ENCODE measurements around the gene SMOC2. TPM values are rescaled to one million over a fixed set of nuclear protein-coding genes. Genes with fewer than 3 reads are reported as not detected.

The SMOC2 gene
- total RNA-seq, 1 experiment from 2014 or later: 0.42 TPM

DNA sequence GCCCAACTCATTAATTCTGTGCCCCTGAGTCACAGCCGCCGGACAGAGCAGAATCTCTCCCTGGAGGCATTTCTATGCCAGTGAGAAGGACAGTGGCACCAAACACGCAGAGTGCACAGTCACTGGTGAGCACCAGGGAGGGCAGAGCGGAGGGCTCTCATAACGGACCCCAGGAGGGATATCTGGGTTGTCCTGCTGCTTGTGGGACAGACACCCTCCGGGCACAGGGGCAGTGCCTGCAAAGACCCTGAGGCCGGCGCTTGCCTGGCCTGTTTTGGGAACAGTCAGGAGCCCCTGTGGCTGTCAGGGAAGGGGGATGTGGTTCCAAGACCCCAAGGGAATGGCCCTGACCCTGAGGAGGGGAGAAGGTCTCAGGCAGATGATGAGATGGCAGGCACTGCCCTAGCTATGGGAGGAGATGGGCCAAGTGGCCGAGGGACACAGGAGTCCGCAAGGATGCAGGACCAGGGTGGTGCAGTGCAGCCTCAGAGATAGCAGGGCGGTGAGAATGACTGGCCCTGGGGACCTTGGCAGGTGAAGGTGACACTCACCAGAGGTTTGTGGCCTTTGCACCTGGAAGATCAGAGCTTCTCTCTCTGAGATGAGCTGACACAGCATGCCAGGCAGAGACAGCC is 270.8 kb downstream of the SMOC2 start:
- no TSS peak for BruUV-seq (replicated peaks)
- RAD21 ChIA-PET (ENCODE audit: low non-redundant PET in 1 of 2, low total read pairs in 2 of 2, uncharacterized antibody in 2 of 2, unreplicated experiment in 2 of 2): no interaction called here
- DNase-seq (ENCODE audit: low read depth, low spot score) (no peak), ATAC-seq (no peak)
- CTCF ChIA-PET: no interaction called here
- H3K27me3 ChIP-seq (ENCODE audit: insufficient read depth, low read length): no peaks in the 10 kb centered on the region
- H4K20me1 ChIP-seq (ENCODE audit: insufficient read depth): no peaks in the 10 kb centered on the region
- no peak overlapping the region for H3K4me3 ChIP-seq (replicated peaks in 1 of 2; ENCODE audit: low read depth in 1 of 2, low read length in 2 of 2)
- no peak overlapping the region for H3K27ac ChIP-seq (ENCODE audit: low read depth, low read length)
- no peak overlapping the region for H3K4me2 ChIP-seq (ENCODE audit: low read length)
- H3K4me1 ChIP-seq (ENCODE audit: control insufficient read depth in 1 of 2, insufficient read depth in 2 of 2, low read length in 2 of 2): peaks cover 0 to 6% of the 10 kb centered on the region in 2 experiments; a peak in 1 of 4 replicates
- no peak overlapping the region for H3K9ac ChIP-seq (ENCODE audit: low read length)
- intact Hi-C loops (cut with micrococcal nuclease): loop anchor here (5.0 kb wide), 1 partner anchor 94 kb away; no protein-coding TSS in a partner anchor
- TF ChIP-seq, protein P1, sequence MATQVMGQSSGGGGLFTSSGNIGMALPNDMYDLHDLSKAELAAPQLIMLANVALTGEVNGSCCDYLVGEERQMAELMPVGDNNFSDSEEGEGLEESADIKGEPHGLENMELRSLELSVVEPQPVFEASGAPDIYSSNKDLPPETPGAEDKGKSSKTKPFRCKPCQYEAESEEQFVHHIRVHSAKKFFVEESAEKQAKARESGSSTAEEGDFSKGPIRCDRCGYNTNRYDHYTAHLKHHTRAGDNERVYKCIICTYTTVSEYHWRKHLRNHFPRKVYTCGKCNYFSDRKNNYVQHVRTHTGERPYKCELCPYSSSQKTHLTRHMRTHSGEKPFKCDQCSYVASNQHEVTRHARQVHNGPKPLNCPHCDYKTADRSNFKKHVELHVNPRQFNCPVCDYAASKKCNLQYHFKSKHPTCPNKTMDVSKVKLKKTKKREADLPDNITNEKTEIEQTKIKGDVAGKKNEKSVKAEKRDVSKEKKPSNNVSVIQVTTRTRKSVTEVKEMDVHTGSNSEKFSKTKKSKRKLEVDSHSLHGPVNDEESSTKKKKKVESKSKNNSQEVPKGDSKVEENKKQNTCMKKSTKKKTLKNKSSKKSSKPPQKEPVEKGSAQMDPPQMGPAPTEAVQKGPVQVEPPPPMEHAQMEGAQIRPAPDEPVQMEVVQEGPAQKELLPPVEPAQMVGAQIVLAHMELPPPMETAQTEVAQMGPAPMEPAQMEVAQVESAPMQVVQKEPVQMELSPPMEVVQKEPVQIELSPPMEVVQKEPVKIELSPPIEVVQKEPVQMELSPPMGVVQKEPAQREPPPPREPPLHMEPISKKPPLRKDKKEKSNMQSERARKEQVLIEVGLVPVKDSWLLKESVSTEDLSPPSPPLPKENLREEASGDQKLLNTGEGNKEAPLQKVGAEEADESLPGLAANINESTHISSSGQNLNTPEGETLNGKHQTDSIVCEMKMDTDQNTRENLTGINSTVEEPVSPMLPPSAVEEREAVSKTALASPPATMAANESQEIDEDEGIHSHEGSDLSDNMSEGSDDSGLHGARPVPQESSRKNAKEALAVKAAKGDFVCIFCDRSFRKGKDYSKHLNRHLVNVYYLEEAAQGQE (IDR thresholded peaks at IDR 0.05; ENCODE audit: low read depth): no peak
- TF ChIP-seq EGR1 (IDR thresholded peaks at IDR 0.05; ENCODE audit: low read depth): no peak
- H3K9me3 ChIP-seq (ENCODE audit: control insufficient read depth in 1 of 2, insufficient read depth in 1 of 2, low read depth in 1 of 2, low read length in 2 of 2): no peaks in the 10 kb centered on the region
- no peaks in the 10 kb centered on the region for H3K9me2 ChIP-seq (ENCODE audit: insufficient read depth)
- POLR2A ChIA-PET: no interaction called here
- no peaks in the 10 kb centered on the region for H3K79me2 ChIP-seq (ENCODE audit: insufficient read depth, low read length)
- no peaks in the 10 kb centered on the region for H3K36me3 ChIP-seq (ENCODE audit: control insufficient read depth in 1 of 2, insufficient read depth in 2 of 2, low read length in 2 of 2)
- H2AFZ ChIP-seq (ENCODE audit: low read depth, low read length, poor library complexity, severe bottlenecking): no peak overlapping the region

- Histone ChIP-seq H2AFZ (ENCODE audit: low read depth, low read length, poor library complexity, severe bottlenecking) (no peak overlapping the region), H3K9me2 (ENCODE audit: insufficient read depth) (no peaks in the 10 kb centered on the region), H3K4me2 (ENCODE audit: low read length) (no peak overlapping the region), H3K79me2 (ENCODE audit: insufficient read depth, low read length) (no peaks in the 10 kb centered on the region), H3K27ac (ENCODE audit: low read depth, low read length) (no peak overlapping the region), H3K4me3 (replicated peaks in 1 of 2; ENCODE audit: low read depth in 1 of 2, low read length in 2 of 2) (no peak overlapping the region), H4K20me1 (ENCODE audit: insufficient read depth) (no peaks in the 10 kb centered on the region), H3K4me1 (ENCODE audit: control insufficient read depth in 1 of 2, insufficient read depth in 2 of 2, low read length in 2 of 2) (peaks cover 0 to 6% of the 10 kb centered on the region in 2 experiments; a peak in 1 of 4 replicates), H3K9me3 (ENCODE audit: control insufficient read depth in 1 of 2, insufficient read depth in 1 of 2, low read depth in 1 of 2, low read length in 2 of 2) (no peaks in the 10 kb centered on the region), H3K9ac (ENCODE audit: low read length) (no peak overlapping the region), H3K27me3 (ENCODE audit: insufficient read depth, low read length) (no peaks in the 10 kb centered on the region), H3K36me3 (ENCODE audit: control insufficient read depth in 1 of 2, insufficient read depth in 2 of 2, low read length in 2 of 2) (no peaks in the 10 kb centered on the region)
- ChIA-PET CTCF (interaction anchor here (0.7 to 1.2 kb wide), 2 partner anchors 96 to 343 kb away, joined by 4 read pairs; no protein-coding TSS in a partner anchor), RAD21 (ENCODE audit: low non-redundant PET in 1 of 2, low total read pairs in 2 of 2, uncharacterized antibody in 2 of 2, unreplicated experiment in 2 of 2) (no interaction called here), POLR2A (no interaction called here)
- intact Hi-C loops (cut with micrococcal nuclease): loop anchor here (1.0 to 5.0 kb wide), 2 partner anchors 96 to 343 kb away; no protein-coding TSS in a partner anchor
- ATAC-seq: no peak
- DNase-seq (ENCODE audit: low read depth, low spot score): no peak
- no TSS peak for BruUV-seq (replicated peaks)
- TF ChIP-seq TCF7L2 (IDR thresholded peaks at IDR 0.05; ENCODE audit: borderline replicate concordance, extremely low read depth, insufficient read depth, insufficient read length): no peak
- no peak for TF ChIP-seq EZH2 (IDR thresholded peaks at IDR 0.05)
- TF ChIP-seq, protein P2, sequence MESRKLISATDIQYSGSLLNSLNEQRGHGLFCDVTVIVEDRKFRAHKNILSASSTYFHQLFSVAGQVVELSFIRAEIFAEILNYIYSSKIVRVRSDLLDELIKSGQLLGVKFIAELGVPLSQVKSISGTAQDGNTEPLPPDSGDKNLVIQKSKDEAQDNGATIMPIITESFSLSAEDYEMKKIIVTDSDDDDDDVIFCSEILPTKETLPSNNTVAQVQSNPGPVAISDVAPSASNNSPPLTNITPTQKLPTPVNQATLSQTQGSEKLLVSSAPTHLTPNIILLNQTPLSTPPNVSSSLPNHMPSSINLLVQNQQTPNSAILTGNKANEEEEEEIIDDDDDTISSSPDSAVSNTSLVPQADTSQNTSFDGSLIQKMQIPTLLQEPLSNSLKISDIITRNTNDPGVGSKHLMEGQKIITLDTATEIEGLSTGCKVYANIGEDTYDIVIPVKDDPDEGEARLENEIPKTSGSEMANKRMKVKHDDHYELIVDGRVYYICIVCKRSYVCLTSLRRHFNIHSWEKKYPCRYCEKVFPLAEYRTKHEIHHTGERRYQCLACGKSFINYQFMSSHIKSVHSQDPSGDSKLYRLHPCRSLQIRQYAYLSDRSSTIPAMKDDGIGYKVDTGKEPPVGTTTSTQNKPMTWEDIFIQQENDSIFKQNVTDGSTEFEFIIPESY (IDR thresholded peaks at IDR 0.05; ENCODE audit: extremely low read depth, insufficient replicate concordance, low read length): no peak
- no peak for TF ChIP-seq RAD21 (IDR thresholded peaks at IDR 0.05; ENCODE audit: low read depth)
- TF ChIP-seq CEBPB (IDR thresholded peaks at IDR 0.05; ENCODE audit: low read depth): no peak
- no peak for TF ChIP-seq ELF1 (IDR thresholded peaks at IDR 0.05; ENCODE audit: borderline replicate concordance, low read depth)
- TF ChIP-seq POLR2AphosphoS5 (IDR thresholded peaks at IDR 0.05; ENCODE audit: low read depth, low read length): no peak
- TF ChIP-seq ZFX (IDR thresholded peaks at IDR 0.05): no peak
- no peak for TF ChIP-seq CTCF (IDR thresholded peaks at IDR 0.05 in 2 of 3, conservative IDR thresholded peaks at IDR 0.05 in 1 of 3; ENCODE audit: borderline replicate concordance in 1 of 3, insufficient read depth in 1 of 3, low read depth in 2 of 3, low read length in 2 of 3)
These were observed 272.0 kb downstream of the SMOC2 start for GRCh38 chr6:168712993-168713392.
